HG03039 (cell line): ENCODE results near the gene MRPL51.
"Not testable (repeated sequence)": the region's sequence is repeated elsewhere in the genome, so short reads cannot be mapped to it uniquely, and the experiment has no call there.

Experiments
- ATAC-seq: cut with Tn5 transposase; IDR thresholded peaks from one replicate; pipeline ENCODE4 v1.9.1; 2021; ENCODE audit warnings: mild to moderate bottlenecking, moderate library complexity; ENCODE audit not compliant: unreplicated experiment

The MRPL51 gene

DNA sequence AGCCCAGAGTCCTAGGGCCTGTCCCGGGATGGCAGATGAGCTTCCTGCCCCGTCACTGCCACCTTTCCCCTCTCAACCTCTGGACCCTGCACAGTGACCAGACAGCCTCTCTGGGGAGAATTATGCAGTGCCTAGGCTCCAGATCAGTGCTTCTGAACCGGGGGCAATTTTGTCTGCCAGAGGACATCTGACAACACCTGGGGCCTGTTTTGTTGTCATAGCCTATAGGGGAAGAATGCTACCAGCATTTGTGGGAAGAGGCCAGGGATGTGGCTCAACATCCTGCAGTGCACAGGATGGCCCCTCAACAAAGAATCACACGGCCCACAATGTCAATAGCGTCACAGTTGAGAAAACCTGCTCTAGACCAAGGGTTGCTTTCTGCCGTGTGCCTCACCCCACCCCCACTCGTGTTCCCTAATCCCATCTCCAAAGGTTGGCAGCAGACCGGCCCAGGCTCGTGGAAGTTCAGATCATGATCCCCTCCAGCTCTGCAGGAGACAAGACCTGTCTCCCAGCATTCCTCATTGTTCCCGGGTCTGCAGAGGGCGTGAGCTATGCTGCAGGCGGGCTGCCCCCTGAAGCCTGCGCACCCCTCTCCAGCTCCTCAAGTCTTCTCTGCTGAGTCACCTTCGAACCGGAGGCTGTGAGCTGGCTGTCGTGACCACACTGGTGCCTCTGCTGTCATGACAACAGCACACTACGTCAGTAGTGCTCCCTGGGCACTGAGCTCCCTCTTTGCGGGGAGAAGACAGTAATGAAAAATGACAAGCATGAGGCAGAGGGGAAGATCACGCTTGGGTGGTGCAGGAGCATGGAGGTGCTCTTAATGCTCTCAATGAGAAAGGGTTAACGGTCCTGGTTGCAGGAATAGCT, 39.2 kb upstream of the MRPL51 start:
- ATAC-seq: no peak

DNA sequence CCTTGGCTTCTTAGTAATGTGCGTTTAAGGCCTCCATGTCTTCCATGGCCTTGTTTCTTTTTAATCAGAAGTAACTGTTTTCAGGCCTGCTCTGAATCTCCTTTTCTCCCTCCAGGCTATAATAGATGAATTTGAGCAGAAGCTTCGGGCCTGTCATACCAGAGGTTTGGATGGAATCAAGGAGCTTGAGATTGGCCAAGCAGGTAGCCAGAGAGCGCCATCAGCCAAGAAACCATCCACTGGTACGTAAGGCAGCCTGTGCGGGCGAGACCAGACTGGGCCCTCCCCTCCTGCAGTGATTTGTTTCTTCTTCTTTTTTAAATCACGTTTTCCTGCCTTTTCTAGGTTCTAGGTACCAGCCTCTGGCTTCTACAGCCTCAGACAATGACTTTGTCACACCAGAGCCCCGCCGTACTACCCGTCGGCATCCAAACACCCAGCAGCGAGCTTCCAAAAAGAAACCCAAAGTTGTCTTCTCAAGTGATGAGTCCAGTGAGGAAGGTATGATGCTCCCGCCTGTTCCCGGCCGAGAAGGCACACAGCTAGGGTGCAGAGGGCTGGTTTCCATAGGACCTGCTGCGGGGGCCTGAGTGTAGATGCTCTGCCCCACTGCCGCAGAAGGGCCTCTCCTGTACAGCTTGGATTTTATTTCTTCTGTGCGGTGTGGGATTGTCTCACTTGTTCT, 37.7 kb upstream of the MRPL51 start:
- no peak for ATAC-seq

DNA sequence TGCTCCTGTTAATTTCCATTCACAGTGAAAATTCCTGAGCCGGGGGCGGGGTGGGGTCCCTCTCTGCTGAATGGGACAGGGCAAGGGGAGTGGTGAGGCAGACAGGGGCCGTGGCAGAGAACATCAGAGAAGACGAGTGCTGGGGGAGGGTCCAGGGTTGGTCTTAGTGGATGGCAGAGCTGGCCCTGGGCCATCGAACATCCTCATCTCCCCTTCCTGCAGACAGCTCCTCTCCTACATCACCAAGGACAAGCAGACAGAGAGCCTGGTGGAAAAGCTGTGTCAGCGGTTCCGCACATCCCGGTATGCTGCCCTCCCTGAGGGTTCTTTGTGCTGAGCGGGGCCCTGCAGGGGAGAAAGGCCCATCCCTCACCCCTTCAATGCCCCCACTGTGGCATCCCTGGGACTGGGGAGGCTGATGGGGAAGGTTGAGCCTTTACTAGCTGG, 36.3 kb upstream of the MRPL51 start:
- no peak for ATAC-seq

DNA sequence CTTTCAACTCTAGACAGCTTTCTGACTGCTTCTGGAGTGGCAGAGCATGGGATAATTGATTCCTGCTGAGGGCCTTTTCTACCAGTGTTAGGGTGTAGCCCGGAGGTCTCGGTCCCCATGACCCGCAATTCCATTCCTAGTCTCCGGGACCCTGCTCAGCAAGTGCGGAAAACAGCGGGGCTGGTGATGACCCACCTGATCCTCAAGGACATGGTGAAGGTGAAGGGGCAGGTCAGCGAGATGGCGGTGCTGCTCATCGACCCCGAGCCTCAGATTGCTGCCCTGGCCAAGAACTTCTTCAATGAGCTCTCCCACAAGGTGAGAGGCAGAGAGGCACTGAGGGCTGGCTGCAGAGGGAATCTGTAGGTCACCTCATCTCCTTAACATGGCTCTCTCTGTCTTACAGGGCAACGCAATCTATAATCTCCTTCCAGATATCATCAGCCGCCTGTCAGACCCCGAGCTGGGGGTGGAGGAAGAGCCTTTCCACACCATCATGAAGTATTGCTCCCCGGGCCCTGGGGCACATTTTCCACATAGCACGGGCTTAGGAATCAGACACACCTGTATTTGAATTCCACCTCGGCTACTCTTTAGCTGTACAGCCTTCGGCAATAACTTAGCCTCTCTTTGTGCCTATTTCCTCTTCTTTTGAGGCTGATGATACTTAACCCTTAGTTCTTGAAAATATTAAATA, 35.6 kb upstream of the MRPL51 start:
- ATAC-seq: no peak

DNA sequence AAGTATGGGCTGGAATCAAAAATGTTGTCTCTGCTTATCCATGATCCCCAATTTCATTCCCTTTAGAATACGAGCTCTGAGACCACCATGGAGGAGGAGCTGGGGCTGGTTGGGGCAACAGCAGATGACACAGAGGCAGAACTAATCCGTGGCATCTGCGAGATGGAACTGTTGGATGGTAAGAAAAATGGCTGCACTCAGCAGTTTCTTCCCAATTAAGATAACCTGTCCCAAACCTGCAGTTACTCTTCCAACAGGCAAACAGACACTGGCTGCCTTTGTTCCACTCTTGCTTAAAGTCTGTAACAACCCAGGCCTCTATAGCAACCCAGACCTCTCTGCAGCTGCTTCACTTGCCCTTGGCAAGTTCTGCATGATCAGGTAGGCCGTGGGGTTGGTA, 34.6 kb upstream of the MRPL51 start:
- ATAC-seq: no peak

DNA sequence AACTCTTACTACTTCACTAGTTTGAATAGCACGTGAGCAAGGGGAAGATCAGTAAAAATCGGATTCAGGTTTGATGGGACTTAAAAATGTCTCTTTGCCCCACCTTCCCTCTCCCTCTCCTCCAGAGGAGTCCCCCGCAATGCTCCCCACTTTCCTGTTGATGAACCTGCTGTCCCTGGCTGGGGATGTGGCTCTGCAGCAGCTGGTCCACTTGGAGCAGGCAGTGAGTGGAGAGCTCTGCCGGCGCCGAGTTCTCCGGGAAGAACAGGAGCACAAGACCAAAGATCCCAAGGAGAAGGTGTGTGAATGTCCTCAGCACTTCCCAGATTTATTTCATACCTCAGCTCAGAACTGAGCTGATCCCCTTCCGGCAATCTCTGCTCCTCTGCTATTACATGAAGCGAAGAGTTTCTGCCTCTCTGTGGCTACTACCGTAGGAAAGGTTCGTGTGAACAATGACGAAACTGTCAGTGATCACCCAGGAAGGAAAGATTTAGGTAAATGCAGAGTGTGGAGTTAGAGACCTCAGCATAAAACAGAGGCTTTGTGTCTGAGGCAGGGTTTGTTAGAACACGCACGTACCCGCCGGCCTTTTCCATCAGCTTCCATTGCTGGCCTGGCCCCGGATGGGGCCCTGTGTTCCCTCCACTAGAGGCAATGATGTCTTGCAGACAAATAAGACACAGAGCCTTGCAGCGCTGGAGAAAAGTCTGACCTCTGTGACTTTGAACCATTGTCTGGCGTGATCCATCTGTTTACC, 33.9 kb upstream of the MRPL51 start:
- no peak for ATAC-seq

DNA sequence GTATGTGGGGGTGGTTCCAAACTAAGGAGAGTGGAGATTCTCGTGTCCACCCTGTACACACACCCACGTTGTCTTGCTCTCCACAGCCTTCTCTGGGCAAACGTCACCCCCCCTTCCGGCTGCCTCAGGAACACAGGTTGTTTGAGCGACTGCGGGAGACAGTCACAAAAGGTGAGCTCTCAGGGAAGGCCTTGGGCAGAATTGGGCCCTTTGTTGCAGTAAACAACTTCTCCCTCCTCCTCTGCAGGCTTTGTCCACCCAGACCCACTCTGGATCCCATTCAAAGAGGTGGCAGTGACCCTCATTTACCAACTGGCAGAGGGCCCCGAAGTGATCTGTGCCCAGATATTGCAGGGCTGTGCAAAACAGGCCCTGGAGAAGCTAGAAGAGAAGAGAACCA, 33.1 kb upstream of the MRPL51 start:
- no peak for ATAC-seq

DNA sequence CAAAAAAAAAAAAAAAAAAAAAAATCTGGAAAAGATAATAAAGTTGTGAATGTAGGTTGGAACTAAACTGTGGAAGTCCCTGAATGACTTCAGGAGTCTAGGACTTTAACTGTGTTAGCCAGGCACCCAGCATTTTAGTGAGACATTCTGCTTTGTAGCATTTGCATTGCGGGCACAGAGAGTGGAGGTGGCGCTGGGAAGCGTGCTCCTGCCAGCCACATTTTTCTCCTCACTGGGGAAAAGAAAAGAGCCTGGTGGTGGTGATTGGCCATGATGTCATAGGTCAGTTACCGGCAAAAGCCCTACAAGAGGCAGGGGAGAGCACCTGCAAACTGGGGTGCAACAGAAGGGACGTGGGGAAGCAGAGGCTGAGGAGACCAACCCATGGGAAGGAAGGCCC, 31.6 kb upstream of the MRPL51 start:
- no peak for ATAC-seq

DNA sequence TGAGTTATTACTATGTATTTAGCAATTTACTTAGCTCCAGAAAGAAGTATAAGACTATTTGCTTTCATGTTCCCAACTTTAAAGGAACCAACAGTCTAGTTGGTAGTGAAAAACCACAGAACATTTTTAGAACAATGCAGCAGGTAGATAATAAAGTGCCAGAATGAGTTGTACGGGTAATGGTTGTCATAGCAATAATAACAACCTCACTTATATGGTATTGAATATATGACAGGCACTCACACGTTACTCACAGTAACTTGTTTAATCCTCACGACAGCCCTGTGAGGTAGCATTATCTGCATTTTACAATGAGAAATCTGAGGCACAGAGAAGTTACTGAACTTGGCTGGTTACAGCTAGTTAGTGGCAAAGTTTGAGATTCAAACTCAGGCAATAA, 30.6 kb upstream of the MRPL51 start:
- ATAC-seq: no peak

DNA sequence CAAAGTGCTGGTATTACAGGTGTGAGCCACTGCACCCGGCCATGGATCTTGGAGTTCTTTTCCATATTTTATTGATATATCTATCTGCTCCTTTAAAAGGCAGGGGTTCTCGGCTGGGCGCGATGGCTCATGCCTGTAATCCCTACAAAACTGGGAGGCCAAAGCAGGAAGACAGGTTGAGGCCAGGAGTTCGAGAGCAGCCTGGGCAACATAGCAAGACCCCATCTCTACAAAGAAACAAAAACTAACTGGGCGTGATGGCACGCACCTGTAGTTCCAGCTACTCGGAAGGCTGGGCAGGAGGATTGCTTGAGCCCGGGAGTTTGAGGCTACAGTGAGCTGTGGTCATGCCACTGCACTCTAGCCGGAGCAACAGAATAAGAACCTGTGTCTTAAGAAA, 29.1 kb upstream of the MRPL51 start:
- ATAC-seq: no peak

DNA sequence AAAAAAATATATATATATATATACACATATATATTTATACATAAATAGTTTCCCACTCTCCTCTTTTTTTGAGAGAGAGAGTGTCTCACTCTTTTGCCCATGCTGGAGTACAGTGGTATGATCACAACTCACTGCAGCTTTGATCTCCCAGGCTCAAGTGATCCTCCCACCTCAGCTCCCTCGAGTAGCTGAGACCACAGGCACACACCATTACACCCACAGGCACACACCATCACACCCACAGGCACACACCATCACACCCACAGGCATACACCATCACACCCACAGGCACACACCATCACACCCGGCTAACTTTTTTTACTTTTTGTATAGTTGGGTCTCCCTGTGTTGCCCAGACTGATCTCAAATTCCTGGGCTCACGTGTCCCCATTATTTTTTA, 27.1 kb upstream of the MRPL51 start:
- ATAC-seq: no peak

DNA sequence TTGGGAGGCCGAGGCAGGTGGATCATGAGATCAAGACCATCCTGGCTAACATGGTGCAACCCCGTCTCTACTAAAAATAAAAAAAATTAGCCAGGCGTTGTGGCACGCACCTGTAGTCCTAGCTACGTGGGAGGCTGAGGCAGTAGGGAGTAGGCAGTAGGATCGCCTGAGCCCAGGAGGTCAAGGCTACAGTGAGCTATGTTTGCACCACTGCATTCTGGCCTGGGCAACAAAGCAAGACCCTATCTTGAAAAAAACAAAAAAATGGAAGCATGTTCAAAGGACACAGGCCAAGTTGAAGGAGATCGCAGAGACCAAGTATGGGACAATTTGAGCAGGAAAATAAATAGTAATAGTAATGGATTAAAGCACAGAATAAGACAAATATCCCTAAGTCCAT, 15.0 kb upstream of the MRPL51 start:
- ATAC-seq: no peak

DNA sequence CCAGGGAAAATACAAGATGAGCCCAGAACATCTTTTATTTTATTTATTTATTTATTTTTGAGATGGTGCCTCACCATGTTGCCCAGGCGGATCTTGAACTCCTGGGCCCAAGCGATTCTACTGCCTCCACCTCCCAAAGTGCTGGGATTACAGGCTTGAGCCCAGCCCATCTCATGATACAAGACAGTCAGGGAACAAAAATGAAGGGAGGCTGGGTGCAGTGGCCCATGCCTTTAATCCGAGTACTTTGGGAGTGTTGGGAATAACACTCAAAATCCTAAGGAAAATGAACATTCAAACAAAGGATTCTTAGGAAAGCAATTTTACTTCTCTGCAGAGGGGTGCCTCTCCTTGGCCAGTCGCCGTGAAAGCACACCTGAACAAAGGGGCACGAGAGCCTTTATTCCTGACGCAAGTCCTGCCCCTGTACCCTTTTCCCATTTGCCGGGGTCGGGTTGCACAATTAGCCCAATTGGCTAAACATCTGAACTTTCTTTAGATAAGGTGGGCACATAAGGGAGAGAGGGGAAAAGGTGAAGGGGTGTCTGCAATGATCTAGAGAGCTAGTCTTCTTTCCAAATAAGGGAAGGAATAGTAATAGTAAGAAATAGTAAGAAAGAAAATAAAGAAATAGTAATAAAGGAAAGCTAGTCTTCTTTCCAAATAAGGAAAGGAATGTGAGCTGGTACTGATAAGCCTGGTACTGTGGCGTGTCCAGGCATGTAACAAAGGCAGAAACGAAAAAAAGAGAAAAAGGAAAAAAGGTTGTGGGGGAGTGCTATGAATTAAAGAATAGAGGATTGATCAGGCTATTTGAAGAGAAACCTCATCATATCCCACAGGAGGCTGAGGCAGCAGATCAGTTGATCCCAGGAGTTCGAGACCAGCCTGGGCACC, 14.3 kb upstream of the MRPL51 start:
- no peak for ATAC-seq

DNA sequence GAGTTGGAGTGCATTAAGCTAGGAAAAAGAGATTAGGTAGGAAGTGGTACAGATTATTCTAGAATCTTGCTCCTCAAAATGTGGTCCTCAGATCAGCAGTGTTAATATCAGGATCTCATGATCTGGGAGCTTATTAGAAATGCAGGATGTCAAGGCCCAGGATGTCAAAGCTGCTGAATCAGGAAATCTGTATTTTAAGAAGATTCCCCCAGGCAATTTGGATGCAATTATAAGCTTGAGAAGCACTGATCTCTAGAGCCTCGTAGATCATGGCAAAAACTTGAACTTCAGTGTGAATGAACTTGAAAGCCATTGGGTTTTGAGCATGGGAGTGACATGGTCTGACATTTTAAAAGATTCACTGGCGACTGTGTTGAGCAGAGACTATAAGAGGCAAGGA, 7.4 kb upstream of the MRPL51 start:
- no peak for ATAC-seq

DNA sequence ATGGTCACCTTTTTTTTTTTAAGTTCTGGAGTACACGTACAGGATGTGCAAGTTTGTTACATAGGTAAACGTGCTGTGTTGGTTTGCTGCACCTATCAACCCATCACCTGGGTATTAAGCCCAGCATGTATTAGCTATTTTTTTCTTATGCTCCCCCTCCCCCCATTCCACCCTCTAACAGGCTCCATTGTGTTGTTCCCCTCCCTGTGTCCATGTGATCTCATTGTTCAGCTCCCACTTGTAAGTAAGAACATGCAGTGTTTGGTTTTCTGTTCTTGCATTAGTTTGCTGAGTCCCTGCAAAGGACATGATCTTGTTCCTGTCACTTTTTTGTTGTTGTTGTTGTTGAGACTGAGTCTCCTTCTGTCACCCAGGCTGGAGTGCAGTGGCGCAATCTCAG, 4.2 kb upstream of the MRPL51 start:
- not testable (repeated sequence) for ATAC-seq

DNA sequence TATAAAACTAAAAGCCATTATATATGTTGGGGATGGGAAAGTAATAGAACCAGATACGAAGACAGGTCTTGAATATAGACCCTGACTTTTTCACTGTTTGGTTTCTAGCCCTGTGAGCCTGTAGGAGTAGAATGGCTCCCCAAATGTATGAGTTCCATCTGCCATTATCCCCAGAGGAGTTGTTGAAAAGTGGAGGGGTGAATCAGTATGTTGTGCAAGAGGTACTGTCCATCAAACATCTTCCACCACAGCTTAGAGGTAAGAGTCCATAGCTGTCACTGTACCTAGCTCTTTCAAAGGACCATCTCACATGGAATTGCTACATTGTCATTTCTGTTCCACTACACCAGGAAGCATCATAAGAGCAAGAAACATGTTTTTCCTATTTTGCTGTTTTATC, 1.9 kb upstream of the MRPL51 start:
- ATAC-seq: no peak

DNA sequence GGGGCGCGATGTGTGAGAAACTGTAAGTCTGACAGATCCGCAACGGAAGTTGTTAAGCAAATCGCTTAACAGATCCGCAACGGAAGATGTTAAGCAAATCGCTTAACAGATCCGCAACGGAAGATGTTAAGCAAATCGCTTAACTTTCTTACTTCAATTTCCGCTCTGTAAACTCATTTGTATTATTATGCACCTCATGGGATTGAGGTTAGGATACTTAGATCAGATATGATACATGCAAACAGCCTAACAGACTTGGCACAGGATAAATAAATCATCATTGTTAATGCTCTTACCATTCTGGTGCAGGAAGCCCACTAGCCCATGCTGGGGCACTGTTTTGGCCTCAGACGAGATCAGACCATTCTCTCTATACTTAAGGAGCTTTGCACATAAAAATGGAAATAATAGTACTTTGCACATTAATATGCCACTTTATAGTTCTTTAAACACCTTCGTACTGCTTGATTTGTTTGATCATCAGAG, 1.2 kb upstream of the MRPL51 start:
- no peak for ATAC-seq

DNA sequence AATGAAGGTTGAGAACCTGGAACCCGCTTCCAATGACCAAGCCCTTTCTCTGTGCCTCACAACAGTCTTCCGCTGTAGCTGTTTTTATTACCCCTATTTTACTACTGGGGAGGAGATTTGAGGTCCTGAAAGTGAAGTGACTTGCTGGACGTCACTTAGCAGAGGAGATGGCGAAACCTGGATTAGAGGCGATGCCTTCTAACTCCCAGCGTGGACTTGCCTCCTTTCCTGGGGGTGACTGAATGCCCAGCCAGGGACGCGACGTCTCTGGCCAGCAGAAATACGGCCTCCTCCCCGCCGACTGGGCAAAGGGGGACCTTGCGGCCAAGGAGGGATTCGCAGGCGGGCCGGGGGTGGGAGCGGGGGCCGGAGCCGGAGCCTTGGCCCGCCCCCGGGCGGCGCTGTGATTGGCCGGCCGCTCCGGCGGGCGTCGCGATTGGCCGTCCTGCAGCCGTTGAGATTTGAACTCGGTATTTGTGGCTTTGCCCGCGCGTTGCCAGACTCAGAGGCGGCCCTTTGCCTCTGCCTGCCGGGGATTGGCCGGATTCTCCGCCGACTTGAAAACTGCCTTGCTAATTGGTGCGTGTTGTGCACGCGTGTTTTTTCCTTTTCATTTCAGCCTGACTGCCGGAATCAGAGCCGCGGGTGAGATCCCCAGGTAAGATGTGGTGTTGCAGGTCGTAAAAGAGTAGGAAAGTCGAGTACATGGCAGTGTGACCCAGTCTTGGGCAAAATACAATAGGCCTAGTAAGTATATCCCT, 615 bp upstream of the MRPL51 start, which contains the start of gene NCAPD2:
Gene NCAPD2, plus strand, starts transcription at position 606 of the 761 bp plus-strand sequence. CDS start 997 bp downstream, outside the sequence.
- peak; percentile 80 for ATAC-seq

DNA sequence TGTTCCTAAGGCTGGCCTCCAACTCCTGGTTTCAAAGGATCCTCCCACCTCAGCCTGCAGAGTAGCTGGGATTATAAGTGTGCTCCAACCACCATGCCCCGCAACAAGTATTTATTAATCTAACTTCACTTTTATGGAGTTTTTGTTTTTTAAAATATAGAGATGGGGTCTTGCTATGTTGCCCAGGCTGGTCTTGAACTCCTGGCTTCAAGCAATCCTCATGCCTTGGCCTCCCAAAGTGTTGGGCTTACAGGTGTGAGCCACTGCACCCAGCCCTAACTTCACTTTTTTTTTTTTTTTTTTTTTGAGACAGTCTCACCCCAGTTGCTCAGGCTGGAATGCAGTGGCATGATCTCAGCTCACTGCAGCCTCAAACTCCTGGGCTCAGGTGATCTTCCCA, 2.4 kb downstream of the MRPL51 start:
- not testable (repeated sequence) for ATAC-seq
